Esophagus squamous epithelium (tissue), 5 donors: ENCODE results near the gene ALDH1A3. TPM values are rescaled to one million over a fixed set of nuclear protein-coding genes. Genes with fewer than 3 reads are reported as not detected.
"Not testable (repeated sequence)": the region's sequence is repeated elsewhere in the genome, so short reads cannot be mapped to it uniquely, and the experiment has no call there.

Experiments
- DNase-seq: peaks from one replicate; lab custom pipeline; 2025; lab: John Stamatoyannopoulos, UW
- H3K27ac ChIP-seq, 4 donors: fragments of 200-600 bp; sonication (generic); one replicate each; pipeline ENCODE4 v1.5.1; 2016 to 2019; ENCODE audit warnings: mild to moderate bottlenecking in 1 of 4
- H3K27me3 ChIP-seq, 4 donors: fragments of 200-600 bp; sonication (generic); 1 replicate in 3 of 4; 2 replicates in 1 of 4; pipeline versions ENCODE4 v1.5.1 to v1.6.0; 2017 to 2021; ENCODE audit warnings: antibody characterized with exemption in 1 of 4
- H3K36me3 ChIP-seq, 3 donors: fragments of 200-600 bp; sonication (generic); one replicate each; pipeline ENCODE4 v1.5.1; 2016 to 2019
- H3K4me1 ChIP-seq, 3 donors: fragments of 200-600 bp; sonication (generic); one replicate each; pipeline ENCODE4 v1.5.1; 2017 to 2019
- H3K4me3 ChIP-seq, 4 donors: fragments of 200-600 bp; sonication (generic); 1 replicate in 3 of 4; 2 replicates in 1 of 4; pipeline ENCODE4 v1.5.1; 2016 to 2019; ENCODE audit warnings: mild to moderate bottlenecking in 2 of 4, moderate library complexity in 1 of 4
- H3K9me3 ChIP-seq, 3 donors: fragments of 200-600 bp; sonication (generic); one replicate each; pipeline ENCODE4 v1.5.1; 2016 to 2019
- CTCF ChIP-seq, 6 experiments: fragments of 450-650 bp in 4 of 6; fragments of 200-600 bp in 2 of 6; sonication (generic) in 2 of 6; IDR thresholded peaks; one replicate each; pipeline ENCODE4 v1.5.1; 2016 to 2019; ENCODE audit warnings: antibody characterized with exemption in 6 of 6, mild to moderate bottlenecking in 4 of 6, moderate library complexity in 4 of 6
- POLR2A ChIP-seq, 4 donors: fragments of 450-650 bp; IDR thresholded peaks; one replicate each; pipeline ENCODE4 v1.6.1; 2017; ENCODE audit warnings: antibody characterized with exemption in 4 of 4, mild to moderate bottlenecking in 4 of 4, moderate library complexity in 3 of 4
- WGBS, 2 donors: methylation state at CpG; one replicate each; pipeline ENCODE4 v1.1.5; 2018; 5-methylcytosine and 5-hydroxymethylcytosine counted together
- intact Hi-C: fragments of 100-400 bp; cut with DNase I; formaldehyde crosslinking; loops from one replicate; pipeline ENCODE4 v1.15.0; 2022
- total RNA-seq, 4 donors: library from RNA; depleted of rRNA; stranded (reverse); fragments of >200 nt; gene quantifications; one replicate each; pipeline ENCODE4 v1.1.0, GENCODE V29; 2016
- donor health status: DM: yes; HTN: yes; CAD: no.

The ALDH1A3 gene
- total RNA-seq, 4 donors from 2014 or later, result 31.9 to 63.0 (median 38.1) TPM

- intact Hi-C loops, result no loop called here
- TF ChIP-seq POLR2A (IDR thresholded peaks at IDR 0.05) (no peak), CTCF (IDR thresholded peaks at IDR 0.05) (no peak)
- Histone ChIP-seq H3K4me1 (peaks cover 0 to 7% (median 4%) of the 10 kb centered on the region in 3 donors), H3K27me3 (no peaks in the 10 kb centered on the region), H3K36me3 (no peaks in the 10 kb centered on the region), H3K4me3 (no peak overlapping the region), H3K9me3 (no peaks in the 10 kb centered on the region), H3K27ac (no peak overlapping the region)
- 70 to 74% methylated on average over 8 of the region's 8 CpGs for WGBS, 2 donors
- no peak for DNase-seq
Observed at GRCh38 chr15:100844167-100844566, 35.5 kb upstream of the ALDH1A3 start.

GRCh38 chr15:100844778-100845177 lies 34.9 kb upstream of the ALDH1A3 start:
- H3K27me3 ChIP-seq, result peaks cover 0 to 5% (median 0%) of the 10 kb centered on the region in 4 donors
- H3K36me3 ChIP-seq, result no peaks in the 10 kb centered on the region
- intact Hi-C loops, result no loop called here
- DNase-seq, result no peak
- TF ChIP-seq CTCF (IDR thresholded peaks at IDR 0.05) (no peak), POLR2A (IDR thresholded peaks at IDR 0.05) (no peak)
- WGBS, 2 donors, result 95 to 96% methylated on average over 6 of the region's 9 CpGs
- H3K4me1 ChIP-seq, result peaks cover 3 to 13% (median 9%) of the 10 kb centered on the region in 3 donors
- H3K4me3 ChIP-seq, result no peak overlapping the region
- H3K27ac ChIP-seq, result no peak overlapping the region
- no peaks in the 10 kb centered on the region for H3K9me3 ChIP-seq

- Histone ChIP-seq H3K4me1 (peaks cover 3 to 15% (median 10%) of the 10 kb centered on the region in 3 donors), H3K9me3 (no peaks in the 10 kb centered on the region), H3K36me3 (no peaks in the 10 kb centered on the region), H3K27ac (no peak overlapping the region), H3K4me3 (no peak overlapping the region), H3K27me3 (peaks cover 0 to 7% (median 0%) of the 10 kb centered on the region in 4 donors)
- TF ChIP-seq POLR2A (IDR thresholded peaks at IDR 0.05) (no peak), CTCF (IDR thresholded peaks at IDR 0.05) (no peak)
- intact Hi-C loops, result no loop called here
- WGBS, 2 donors, result 80 to 83% methylated on average over 5 of the region's 5 CpGs
- no peak for DNase-seq
Observed at GRCh38 chr15:100847194-100847593, 32.4 kb upstream of the ALDH1A3 start.

- no peak for DNase-seq
- H3K4me1 ChIP-seq, result peaks cover 3 to 15% (median 10%) of the 10 kb centered on the region in 3 donors
- peak overlapping the region in 3 of 4 donors; percentile 4 to 29 (median 25) for H3K27ac ChIP-seq
- no peaks in the 10 kb centered on the region for H3K9me3 ChIP-seq
- peak overlapping the region; percentile 35 to 72 (median 51) for H3K4me3 ChIP-seq
- intact Hi-C loops, result no loop called here
- no peaks in the 10 kb centered on the region for H3K36me3 ChIP-seq
- peaks cover 0 to 7% (median 0%) of the 10 kb centered on the region in 4 donors for H3K27me3 ChIP-seq
- TF ChIP-seq CTCF (IDR thresholded peaks at IDR 0.05) (peak in 4 of 6 experiments; percentile 15 to 41 (median 26)), POLR2A (IDR thresholded peaks at IDR 0.05) (no peak)
- WGBS, 2 donors, result 20 to 40% methylated on average over 22 to 30 of the region's 47 CpGs
Observed at GRCh38 chr15:100849021-100849854, 30.4 kb upstream of the ALDH1A3 start.

GRCh38 chr15:100849855-100850218 lies 29.8 kb upstream of the ALDH1A3 start:
- WGBS, 2 donors, result 7 to 41% methylated on average over 2 to 7 of the region's 22 CpGs
- DNase-seq, result no peak
- TF ChIP-seq CTCF (IDR thresholded peaks at IDR 0.05) (no peak), POLR2A (IDR thresholded peaks at IDR 0.05) (no peak)

GRCh38 chr15:100851428-100852015 lies 28.1 kb upstream of the ALDH1A3 start:
- H3K36me3 ChIP-seq, H3K27ac ChIP-seq, intact Hi-C loops, H3K4me3 ChIP-seq, H3K9me3 ChIP-seq, DNase-seq, H3K27me3 ChIP-seq: not testable (repeated sequence)
- 96% methylated on average over 8 to 12 of the region's 12 CpGs for WGBS, 2 donors
- peaks cover 3 to 15% (median 10%) of the 10 kb centered on the region in 3 donors for H3K4me1 ChIP-seq

More at GRCh38 chr15:100849855-100850218, 29.8 kb upstream of the ALDH1A3 start:
- H3K9me3 ChIP-seq, result no peaks in the 10 kb centered on the region
- H3K4me3 ChIP-seq, result peak overlapping the region; percentile 35 to 72 (median 51)
- H3K27ac ChIP-seq, result peak overlapping the region in 3 of 4 donors; percentile 4 to 29 (median 25)
- H3K36me3 ChIP-seq, result no peaks in the 10 kb centered on the region
- intact Hi-C loops, result no loop called here
- H3K4me1 ChIP-seq, result peaks cover 3 to 15% (median 10%) of the 10 kb centered on the region in 3 donors
- peaks cover 0 to 7% (median 0%) of the 10 kb centered on the region in 4 donors for H3K27me3 ChIP-seq
